A549 (cell line): ENCODE results near the gene NME2. TPM values are rescaled to one million over a fixed set of nuclear protein-coding genes. Genes with fewer than 3 reads are reported as not detected.

Experiments
- ATAC-seq, 2 experiments: fragments of 200-7000 bp in 1 of 2; fragments of >200 bp in 1 of 2; cut with Nextera tagmentation in 1 of 2; cut with Tn5 transposase in 1 of 2; 3 replicates each; pipeline versions ENCODE4 v1.8.0 to v1.9.1; 2018 to 2020; ENCODE audit warnings: mild to moderate bottlenecking in 1 of 2, moderate library complexity in 1 of 2
- CTCF ChIA-PET: fragments of 300-600 bp; sonication (Branson Sonifier 250); formaldehyde crosslinking; extraction: SDS; loops from one replicate; lab custom pipeline; 2021; ENCODE audit warnings: antibody characterized with exemption, inconsistent platforms; lab: Yijun Ruan, JAX
- POLR2A ChIA-PET: fragments of 350-600 bp; formaldehyde crosslinking; extraction: SDS; loops from one replicate; lab custom pipeline; 2021; ENCODE audit warnings: antibody characterized with exemption, inconsistent platforms; lab: Yijun Ruan, JAX
- DNase-seq, 2 experiments: peaks; one replicate each; pipeline versions ENCODE4 v3.0.0 to v3.0.0-alpha.2; 2011 to 2016; ENCODE audit warnings: low read depth in 1 of 2, low spot score in 1 of 2
- FAIRE-seq: peaks from 2 replicates; lab custom pipeline; 2011; peaks lifted over from hg19 to GRCh38; lab: Jason Lieb, UNC
- H3K27ac ChIP-seq, 2 experiments: fragments of >200 bp; sonication (Bioruptor Twin); formaldehyde crosslinking; 3 replicates each; pipeline ENCODE4 v1.5.1; 2016 to 2017
- H3K4me1 ChIP-seq: fragments of >200 bp; sonication (Bioruptor Twin); formaldehyde crosslinking; 3 replicates; pipeline ENCODE4 v1.6.1; 2016
- H3K4me2 ChIP-seq: fragments of >200 bp; sonication (Bioruptor Twin); formaldehyde crosslinking; 3 replicates; pipeline ENCODE4 v1.6.1; 2016
- H3K4me3 ChIP-seq: fragments of >200 bp; sonication (Bioruptor Twin); formaldehyde crosslinking; 3 replicates; pipeline ENCODE4 v1.5.1; 2016
- H3K9me3 ChIP-seq: fragments of >200 bp; sonication (Bioruptor Twin); formaldehyde crosslinking; 3 replicates; pipeline ENCODE4 v1.6.1; 2016
- CBX2 ChIP-seq: fragments of 200-600 bp; sonication (generic); IDR thresholded peaks from 2 replicates; pipeline ENCODE4 v1.6.1; 2016; ENCODE audit warnings: low read depth, mild to moderate bottlenecking, borderline replicate concordance
- CHD2 ChIP-seq: fragments of 150-350 bp; IDR thresholded peaks from 2 replicates; pipeline ENCODE4 v1.6.1; 2014; ENCODE audit warnings: low read length; ENCODE audit not compliant: partially characterized antibody
- EHF ChIP-seq: fragments of 250-450 bp; sonication (Bioruptor Pico); IDR thresholded peaks from 2 replicates; pipeline ENCODE4 v1.5.0; 2020; ENCODE audit warnings: mild to moderate bottlenecking
- ESRRA ChIP-seq: fragments of 150-350 bp; IDR thresholded peaks from 2 replicates; pipeline ENCODE4 v1.6.1; 2014; ENCODE audit warnings: mild to moderate bottlenecking, low read length, borderline replicate concordance
- GATA3 ChIP-seq: IDR thresholded peaks from 2 replicates; pipeline ENCODE4 v1.6.1; 2012; ENCODE audit warnings: borderline replicate concordance
- HDAC2 ChIP-seq: fragments of 200-600 bp; sonication (generic); IDR thresholded peaks from 2 replicates; pipeline ENCODE4 v1.6.1; 2016
- HOXA7 ChIP-seq: fragments of 250-450 bp; sonication (Bioruptor Pico); IDR thresholded peaks from 2 replicates; pipeline ENCODE4 v1.5.0; 2020; ENCODE audit warnings: mild to moderate bottlenecking, moderate library complexity
- HOXB13 ChIP-seq: fragments of 250-450 bp; sonication (Bioruptor Pico); IDR thresholded peaks from 2 replicates; pipeline ENCODE4 v1.5.0; 2020; ENCODE audit warnings: low read depth, mild to moderate bottlenecking, moderate library complexity
- HOXB5 ChIP-seq: fragments of 250-450 bp; sonication (Bioruptor Pico); IDR thresholded peaks from 2 replicates; pipeline ENCODE4 v1.5.0; 2020; ENCODE audit warnings: mild to moderate bottlenecking, moderate library complexity
- KDM5A ChIP-seq: fragments of 200-600 bp; sonication (generic); IDR thresholded peaks from 2 replicates; pipeline ENCODE4 v1.6.1; 2016; ENCODE audit warnings: antibody characterized with exemption, mild to moderate bottlenecking
- MAFK ChIP-seq: fragments of 450-650 bp; IDR thresholded peaks from 2 replicates; pipeline ENCODE4 v1.6.1; 2014; ENCODE audit not compliant: partially characterized antibody
- MYC ChIP-seq: IDR thresholded peaks from 2 replicates; pipeline ENCODE4 v1.6.1; 2012; ENCODE audit warnings: mild to moderate bottlenecking, inconsistent platforms, low read length, improper control_type of control experiment, borderline replicate concordance
- NPAS2 ChIP-seq: fragments of 250-450 bp; sonication (Bioruptor Pico); IDR thresholded peaks from 2 replicates; pipeline ENCODE4 v1.8.0; 2022; ENCODE audit warnings: mild to moderate bottlenecking, moderate library complexity, borderline replicate concordance
- POLR2A ChIP-seq: IDR thresholded peaks from 2 replicates; pipeline ENCODE4 v1.6.1; 2012; ENCODE audit warnings: mild to moderate bottlenecking, low read length
- RARB ChIP-seq: fragments of 250-450 bp; sonication (Bioruptor Pico); IDR thresholded peaks from 2 replicates; pipeline ENCODE4 v1.8.0; 2021; ENCODE audit warnings: mild to moderate bottlenecking, moderate library complexity
- RCOR1 ChIP-seq: fragments of 150-350 bp; IDR thresholded peaks from 2 replicates; pipeline ENCODE4 v1.6.1; 2014; ENCODE audit warnings: antibody characterized with exemption, low read length, low read depth
- RFX5 ChIP-seq: fragments of 450-650 bp; IDR thresholded peaks from 2 replicates; pipeline ENCODE4 v1.7.1; 2014; ENCODE audit warnings: antibody characterized with exemption, mild to moderate bottlenecking, moderate library complexity
- RNF2 ChIP-seq: fragments of 200-600 bp; sonication (generic); IDR thresholded peaks from 2 replicates; pipeline ENCODE4 v1.6.1; 2016; ENCODE audit warnings: low read depth, mild to moderate bottlenecking, antibody characterized with exemption, moderate library complexity, borderline replicate concordance
- SREBF2 ChIP-seq: fragments of 450-650 bp; IDR thresholded peaks from 2 replicates; pipeline ENCODE4 v1.6.1; 2014; ENCODE audit warnings: mild to moderate bottlenecking, moderate library complexity
- TFCP2L1 ChIP-seq: fragments of 250-450 bp; sonication (Bioruptor Pico); IDR thresholded peaks from 2 replicates; pipeline ENCODE4 v1.5.0; 2021; ENCODE audit warnings: mild to moderate bottlenecking
- ZFP36 ChIP-seq: fragments of 450-650 bp; IDR thresholded peaks from 2 replicates; pipeline ENCODE4 v1.6.1; 2014; ENCODE audit warnings: borderline replicate concordance; ENCODE audit not compliant: partially characterized antibody
- WGBS: methylation state at CpG from one replicate; pipeline ENCODE4 v1.1.6; 2017; ENCODE audit errors: missing lambda C conversion rate; 5-methylcytosine and 5-hydroxymethylcytosine counted together
- polyA plus RNA-seq, 4 experiments: library from polyadenylated mRNA; depleted of rRNA in 3 of 4; stranded (reverse); fragments of >200 nt; fragmentation: RNase III in 1 of 4; extraction: RNeasy Plus Mini Kit Qiagen cat#74134 plus additional on column Dnase treatment in 1 of 4; gene quantifications; 2 replicates in 3 of 4; 3 replicates in 1 of 4; pipeline ENCODE4 v1.2.3, GENCODE V29; 2011 to 2017
- TF ChIP-seq, protein P1 (sequence below): IDR thresholded peaks from 2 replicates; pipeline ENCODE4 v1.6.1; 2012
- TF ChIP-seq, protein P2 (sequence below): fragments of 200-600 bp; sonication (generic); IDR thresholded peaks from 2 replicates; pipeline ENCODE4 v1.6.1; 2016; ENCODE audit warnings: antibody characterized with exemption, mild to moderate bottlenecking, moderate library complexity
- TF ChIP-seq, protein P3 (sequence below): fragments of >200 bp; sonication (Bioruptor Twin); formaldehyde crosslinking; IDR thresholded peaks from 2 replicates; pipeline ENCODE4 v1.6.1; 2016

The NME2 gene
- polyA plus RNA-seq, 2 of the 4 experiments (the other 2 are of a cell fraction) = 1,425 to 1,862 TPM

DNA sequence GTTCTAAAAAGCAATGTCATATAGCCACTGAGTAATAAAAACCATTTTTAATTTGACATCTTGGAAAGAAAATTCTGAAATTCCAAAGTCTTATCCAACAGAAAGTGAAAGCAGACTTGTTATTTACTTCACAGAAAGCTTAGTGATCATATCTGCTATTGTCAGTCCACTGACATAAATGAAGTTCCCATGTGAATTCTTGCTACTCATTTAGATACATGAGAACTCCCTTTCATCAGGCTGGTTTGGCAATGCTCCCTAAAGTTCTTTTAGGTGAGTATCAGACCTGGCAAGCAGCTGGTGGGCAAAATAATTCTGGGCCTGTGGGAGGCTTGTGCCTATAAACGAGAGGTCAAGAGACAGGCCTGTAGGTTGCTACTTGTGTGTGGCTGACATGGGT is 23.4 kb downstream of the NME2 start:
- CTCF ChIA-PET = interaction anchor here (1.7 kb wide), 1 partner anchor 10 kb away, joined by 5 read pairs; no protein-coding TSS in a partner anchor
- WGBS = 97% methylated on average over 1 of the region's 1 CpG
- FAIRE-seq = peak; percentile 54

DNA sequence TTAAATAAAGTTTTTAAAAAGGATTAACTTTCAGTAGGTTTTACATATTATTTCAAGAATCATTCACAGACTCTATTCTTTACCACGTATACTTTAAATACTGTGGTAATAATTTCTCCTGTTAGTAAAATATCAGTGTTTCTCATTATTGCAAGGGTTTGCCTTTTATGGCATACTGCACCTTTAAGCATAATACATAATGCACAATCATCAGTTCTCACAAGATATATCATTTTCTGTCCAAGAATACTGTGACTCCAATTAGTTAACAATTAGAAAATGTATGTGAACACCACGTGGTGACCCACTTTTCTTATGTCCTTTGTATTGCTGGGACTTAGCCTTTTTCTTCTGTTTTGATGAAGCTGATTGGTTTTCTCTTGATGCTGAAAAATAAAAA is 25.7 kb downstream of the NME2 start:
- CTCF ChIA-PET = no interaction called here
- no peak overlapping the region for H3K4me2 ChIP-seq
- peak; percentile 80 for TF ChIP-seq MAFK
- no peak for TF ChIP-seq GATA3
- POLR2A ChIA-PET = no interaction called here
- H3K27ac ChIP-seq = no peak overlapping the region
- H3K9me3 ChIP-seq = no peaks in the 10 kb centered on the region
- H3K4me3 ChIP-seq = no peak overlapping the region
- ATAC-seq (no peak), FAIRE-seq (peak; percentile 39), DNase-seq (no peak)
- no peaks in the 10 kb centered on the region for H3K4me1 ChIP-seq
- 70% methylated on average over 2 of the region's 2 CpGs for WGBS

More for the DNA sequence above, 23.4 kb downstream of the NME2 start:
- DNase-seq (no peak), ATAC-seq (no peak)
- POLR2A ChIA-PET = no interaction called here
- no peak for TF ChIP-seq NPAS2 (CRISPR knock-in tag)
- TF ChIP-seq RARB (CRISPR knock-in tag) = no peak
- no peak for TF ChIP-seq RFX5
- TF ChIP-seq, protein P1, sequence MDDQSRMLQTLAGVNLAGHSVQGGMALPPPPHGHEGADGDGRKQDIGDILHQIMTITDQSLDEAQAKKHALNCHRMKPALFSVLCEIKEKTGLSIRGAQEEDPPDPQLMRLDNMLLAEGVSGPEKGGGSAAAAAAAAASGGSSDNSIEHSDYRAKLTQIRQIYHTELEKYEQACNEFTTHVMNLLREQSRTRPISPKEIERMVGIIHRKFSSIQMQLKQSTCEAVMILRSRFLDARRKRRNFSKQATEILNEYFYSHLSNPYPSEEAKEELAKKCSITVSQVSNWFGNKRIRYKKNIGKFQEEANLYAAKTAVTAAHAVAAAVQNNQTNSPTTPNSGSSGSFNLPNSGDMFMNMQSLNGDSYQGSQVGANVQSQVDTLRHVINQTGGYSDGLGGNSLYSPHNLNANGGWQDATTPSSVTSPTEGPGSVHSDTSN = no peak
- no peak for TF ChIP-seq CHD2
- TF ChIP-seq MYC = no peak
- TF ChIP-seq SREBF2 = no peak
- no peak for TF ChIP-seq GATA3
- no peak for TF ChIP-seq TFCP2L1 (CRISPR knock-in tag)
- no peak for TF ChIP-seq MAFK
- TF ChIP-seq, protein P2, sequence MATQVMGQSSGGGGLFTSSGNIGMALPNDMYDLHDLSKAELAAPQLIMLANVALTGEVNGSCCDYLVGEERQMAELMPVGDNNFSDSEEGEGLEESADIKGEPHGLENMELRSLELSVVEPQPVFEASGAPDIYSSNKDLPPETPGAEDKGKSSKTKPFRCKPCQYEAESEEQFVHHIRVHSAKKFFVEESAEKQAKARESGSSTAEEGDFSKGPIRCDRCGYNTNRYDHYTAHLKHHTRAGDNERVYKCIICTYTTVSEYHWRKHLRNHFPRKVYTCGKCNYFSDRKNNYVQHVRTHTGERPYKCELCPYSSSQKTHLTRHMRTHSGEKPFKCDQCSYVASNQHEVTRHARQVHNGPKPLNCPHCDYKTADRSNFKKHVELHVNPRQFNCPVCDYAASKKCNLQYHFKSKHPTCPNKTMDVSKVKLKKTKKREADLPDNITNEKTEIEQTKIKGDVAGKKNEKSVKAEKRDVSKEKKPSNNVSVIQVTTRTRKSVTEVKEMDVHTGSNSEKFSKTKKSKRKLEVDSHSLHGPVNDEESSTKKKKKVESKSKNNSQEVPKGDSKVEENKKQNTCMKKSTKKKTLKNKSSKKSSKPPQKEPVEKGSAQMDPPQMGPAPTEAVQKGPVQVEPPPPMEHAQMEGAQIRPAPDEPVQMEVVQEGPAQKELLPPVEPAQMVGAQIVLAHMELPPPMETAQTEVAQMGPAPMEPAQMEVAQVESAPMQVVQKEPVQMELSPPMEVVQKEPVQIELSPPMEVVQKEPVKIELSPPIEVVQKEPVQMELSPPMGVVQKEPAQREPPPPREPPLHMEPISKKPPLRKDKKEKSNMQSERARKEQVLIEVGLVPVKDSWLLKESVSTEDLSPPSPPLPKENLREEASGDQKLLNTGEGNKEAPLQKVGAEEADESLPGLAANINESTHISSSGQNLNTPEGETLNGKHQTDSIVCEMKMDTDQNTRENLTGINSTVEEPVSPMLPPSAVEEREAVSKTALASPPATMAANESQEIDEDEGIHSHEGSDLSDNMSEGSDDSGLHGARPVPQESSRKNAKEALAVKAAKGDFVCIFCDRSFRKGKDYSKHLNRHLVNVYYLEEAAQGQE = no peak
- TF ChIP-seq HOXB5 (CRISPR knock-in tag) = no peak
- no peak for TF ChIP-seq HOXA7 (CRISPR knock-in tag)
- Histone ChIP-seq H3K4me1 (no peaks in the 10 kb centered on the region), H3K4me2 (no peak overlapping the region), H3K9me3 (no peaks in the 10 kb centered on the region), H3K4me3 (no peak overlapping the region), H3K27ac (no peak overlapping the region)

DNA sequence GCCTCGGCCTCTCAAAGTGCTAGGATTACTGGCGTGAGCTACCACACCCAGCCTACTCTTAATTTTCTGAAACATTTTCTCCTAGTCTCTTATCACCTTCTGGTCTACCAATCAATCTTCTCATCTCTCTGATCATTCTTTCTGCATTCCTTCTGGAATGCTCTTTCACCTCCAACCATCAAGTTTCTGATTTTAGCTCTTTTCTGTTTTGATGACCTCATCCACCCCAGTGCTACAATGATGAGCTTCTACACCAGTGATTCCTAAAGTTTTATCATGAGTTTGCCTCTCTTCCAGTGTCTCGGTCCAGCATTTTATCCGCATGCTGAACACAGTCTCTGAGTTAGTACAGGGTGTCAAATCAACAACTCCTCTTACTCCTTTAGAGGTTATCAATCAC is 31.5 kb downstream of the NME2 start:
- CTCF ChIA-PET = interaction anchor here (1.1 kb wide), 1 partner anchor 12 kb away, joined by 4 read pairs; no protein-coding TSS in a partner anchor
- Histone ChIP-seq H3K9me3 (no peaks in the 10 kb centered on the region), H3K4me1 (no peaks in the 10 kb centered on the region), H3K27ac (no peak overlapping the region), H3K4me2 (no peak overlapping the region), H3K4me3 (no peak overlapping the region)
- ATAC-seq (no peak), DNase-seq (no peak), FAIRE-seq (no peak)
- 97% methylated on average over 4 of the region's 4 CpGs for WGBS
- TF ChIP-seq GATA3 (no peak), POLR2A (no peak), ESRRA (no peak), ZFP36 (no peak), RNF2 (no peak), CBX2 (no peak), HOXB13 (no peak), MYC (no peak), RFX5 (no peak), SREBF2 (no peak), TFCP2L1 (CRISPR knock-in tag) (no peak), KDM5A (no peak), RCOR1 (no peak), HDAC2 (no peak), EHF (CRISPR knock-in tag) (no peak)
- TF ChIP-seq, protein P3, sequence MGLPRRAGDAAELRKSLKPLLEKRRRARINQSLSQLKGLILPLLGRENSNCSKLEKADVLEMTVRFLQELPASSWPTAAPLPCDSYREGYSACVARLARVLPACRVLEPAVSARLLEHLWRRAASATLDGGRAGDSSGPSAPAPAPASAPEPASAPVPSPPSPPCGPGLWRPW = no peak
- POLR2A ChIA-PET = no interaction called here
